ENCODE measurements around the gene TCOF1.

TCOF1 gene

DNA sequence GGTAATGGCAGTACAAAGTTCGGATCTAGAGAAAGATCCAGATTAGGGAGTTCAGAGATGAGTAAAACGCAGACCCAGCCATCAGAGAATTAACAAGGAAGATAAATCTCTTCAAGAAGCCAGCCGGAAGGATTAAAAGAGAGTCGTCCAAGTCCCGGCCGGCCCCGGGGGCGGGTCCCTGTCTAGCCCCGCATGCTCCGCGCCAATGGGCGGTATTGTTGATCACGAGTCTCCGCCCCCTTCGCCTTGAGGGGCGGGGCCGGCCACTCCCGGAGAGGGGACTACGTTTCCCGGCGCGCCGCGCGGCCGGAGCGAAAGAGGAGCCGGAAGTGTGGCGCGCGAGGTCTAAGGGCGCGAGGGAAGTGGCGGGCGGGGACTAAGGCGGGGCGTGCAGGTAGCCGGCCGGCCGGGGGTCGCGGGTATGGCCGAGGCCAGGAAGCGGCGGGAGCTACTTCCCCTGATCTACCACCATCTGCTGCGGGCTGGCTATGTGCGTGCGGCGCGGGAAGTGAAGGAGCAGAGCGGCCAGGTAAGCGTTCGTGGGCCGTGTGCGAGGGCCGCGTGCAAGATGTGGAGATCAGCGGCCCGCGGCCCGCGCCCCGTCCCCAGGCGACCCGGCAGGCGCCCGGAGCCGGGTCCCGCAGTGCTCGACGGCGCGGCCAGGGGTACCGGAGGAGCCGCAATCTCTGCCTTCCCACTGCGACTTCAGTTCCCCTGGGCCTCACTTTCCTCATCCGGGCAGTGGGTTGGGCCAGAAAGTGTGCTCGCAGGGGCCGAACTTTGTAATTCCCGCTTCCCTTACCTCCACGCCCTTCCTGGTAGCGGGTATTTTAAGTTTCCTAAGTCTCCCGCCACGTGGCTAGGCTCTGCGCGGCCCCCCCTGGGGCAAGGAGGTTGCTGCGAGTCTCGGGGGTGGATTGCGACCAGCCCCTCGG is at the start of gene TCOF1:
Gene TCOF1 (plus strand): TSS at position 372 of the 935 bp plus-strand sequence. CDS start 50 bp downstream, at position 422.
- peak; percentile 60 for DNase-seq

DNA sequence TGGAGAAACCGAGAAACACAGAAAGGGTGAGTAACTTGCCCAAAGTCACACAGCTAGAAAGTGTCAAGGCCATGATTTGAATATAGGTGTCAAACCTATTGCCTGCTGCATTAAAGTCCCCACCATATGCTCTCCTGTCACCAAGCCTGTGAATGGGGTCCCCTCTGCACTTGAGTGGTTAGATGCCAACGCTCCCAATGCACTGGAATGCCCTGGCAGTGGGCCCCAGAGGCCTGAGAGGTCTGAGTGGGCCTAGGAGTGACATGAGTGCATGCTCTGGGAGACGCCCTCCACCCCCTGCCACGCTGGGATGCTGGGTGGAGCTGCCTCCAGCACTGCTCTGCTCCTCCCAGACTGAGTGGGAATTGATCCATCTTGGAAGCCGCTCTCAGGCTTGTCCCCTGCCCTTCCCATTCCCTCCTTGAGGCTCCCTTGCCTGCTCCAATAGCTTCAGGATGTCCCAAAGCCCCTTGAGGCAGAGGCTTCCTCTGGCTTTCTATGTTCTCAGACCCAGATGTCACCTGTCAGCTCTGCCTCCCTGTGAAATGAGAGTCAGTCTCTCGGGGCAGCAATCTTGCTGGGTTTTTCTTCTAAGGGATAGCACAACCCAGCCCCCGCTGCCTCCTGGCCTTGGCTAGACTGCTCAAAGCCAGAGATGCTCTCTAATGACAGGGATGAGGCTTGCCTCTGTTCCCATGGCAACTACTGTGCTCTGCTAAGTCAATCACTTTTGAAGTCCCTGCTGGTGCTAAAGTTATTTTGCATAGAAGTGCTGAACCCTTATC is 48.2 kb upstream of the TCOF1 start:
- DNase-seq: no peak

- DNase-seq: no peak
Measured at GRCh38 chr5:150309886-150310239, 47.6 kb upstream of the TCOF1 start.

GRCh38 chr5:150310246-150310645 is 47.3 kb upstream of the TCOF1 start:
- DNase-seq: no peak

DNA sequence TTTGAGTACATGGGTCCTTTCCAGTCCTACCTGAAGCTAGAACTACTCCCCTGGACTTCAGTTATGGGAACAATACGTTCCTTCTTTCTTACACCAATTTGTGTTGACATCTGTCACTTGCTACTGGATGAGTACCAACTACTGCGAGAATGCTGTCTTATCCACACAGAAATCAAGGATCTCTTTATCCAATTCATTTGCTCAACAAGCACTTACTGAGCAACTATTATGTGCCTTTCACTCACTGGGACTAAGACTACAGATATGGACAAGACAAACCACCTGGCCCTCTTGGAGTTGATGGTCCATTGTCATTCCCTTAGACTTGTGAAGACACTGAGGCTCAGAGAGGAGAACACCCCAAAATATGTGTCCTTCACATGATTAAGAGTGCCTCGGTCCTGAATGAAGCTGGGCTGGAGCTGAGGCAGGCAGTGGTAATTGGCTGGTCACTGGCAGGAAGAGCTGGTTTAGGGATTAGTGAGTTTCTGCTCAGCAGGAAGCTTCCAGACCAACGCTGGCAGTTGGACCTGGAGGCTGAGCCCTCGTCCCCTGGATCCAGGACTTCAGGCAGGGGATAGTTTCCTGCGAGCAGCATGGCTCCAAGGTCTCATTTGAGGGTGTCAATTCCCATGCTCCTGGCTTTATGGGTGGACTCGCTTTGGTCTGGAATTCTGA is 46.3 kb upstream of the TCOF1 start:
- no peak for DNase-seq

DNA sequence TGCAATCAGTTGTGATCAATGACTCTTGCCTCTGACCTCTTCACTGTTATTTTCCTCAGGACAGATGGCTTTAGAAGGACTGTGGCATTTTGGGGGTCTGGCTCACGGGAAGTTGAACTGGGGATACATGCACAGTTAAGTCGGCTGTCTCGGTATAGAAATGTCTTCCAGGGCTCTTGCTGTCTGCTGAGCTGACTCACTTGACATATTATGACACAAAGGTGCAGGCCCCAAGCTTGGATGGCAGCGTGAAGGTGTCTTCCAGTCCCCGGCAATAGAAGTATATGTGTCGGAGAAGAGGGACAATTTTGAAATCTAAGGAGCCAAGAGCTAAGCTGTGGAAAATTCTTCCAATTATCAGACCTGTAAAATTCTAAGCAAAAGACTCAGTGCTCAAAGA is 45.0 kb upstream of the TCOF1 start:
- no peak for DNase-seq

GRCh38 chr5:150313501-150313900 is 44.0 kb upstream of the TCOF1 start:
- no peak for DNase-seq

GRCh38 chr5:150313921-150314716 is 43.4 kb upstream of the TCOF1 start:
- DNase-seq: no peak

GRCh38 chr5:150315245-150315644 is 42.3 kb upstream of the TCOF1 start:
- DNase-seq: no peak

DNA sequence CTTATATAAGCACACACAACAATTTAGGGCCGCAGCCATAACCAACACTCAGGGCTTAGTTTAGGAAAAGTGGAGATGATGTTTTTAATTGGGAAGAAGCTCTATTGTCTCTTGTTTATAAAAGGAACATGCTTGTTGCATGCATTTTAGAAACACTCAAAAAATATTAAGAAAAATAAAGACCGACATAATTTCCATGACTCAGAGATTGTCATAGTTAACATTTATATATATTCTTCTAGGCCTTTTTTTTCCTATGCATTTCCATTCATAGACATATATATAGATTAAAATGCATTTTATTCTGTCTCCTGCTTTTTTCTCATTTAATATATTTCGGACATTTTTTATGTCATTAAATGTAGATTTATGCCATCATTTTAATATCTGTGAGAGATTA is 41.2 kb upstream of the TCOF1 start:
- DNase-seq: no peak

- DNase-seq: no peak
Measured at GRCh38 chr5:150317048-150318003, 40.2 kb upstream of the TCOF1 start.

- no peak for DNase-seq
Measured at GRCh38 chr5:150318613-150319483, 38.6 kb upstream of the TCOF1 start.

DNA sequence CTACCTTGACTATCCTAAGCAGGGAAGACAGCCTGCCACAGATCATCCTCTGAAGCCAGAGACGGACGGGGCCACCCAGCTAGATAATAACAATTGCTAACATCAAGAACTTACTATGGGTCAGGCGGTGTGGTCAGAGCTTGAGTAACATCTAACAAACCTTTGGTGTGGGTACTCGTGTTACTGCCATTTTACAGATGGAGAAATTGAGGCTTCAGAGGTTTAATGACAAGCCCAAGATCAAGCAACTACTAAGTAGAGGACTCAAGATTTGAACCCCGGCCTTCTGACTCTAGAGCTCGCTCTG is 38.1 kb upstream of the TCOF1 start:
- DNase-seq: no peak

- no peak for DNase-seq
Measured at GRCh38 chr5:150320044-150320613, 37.4 kb upstream of the TCOF1 start.

DNA sequence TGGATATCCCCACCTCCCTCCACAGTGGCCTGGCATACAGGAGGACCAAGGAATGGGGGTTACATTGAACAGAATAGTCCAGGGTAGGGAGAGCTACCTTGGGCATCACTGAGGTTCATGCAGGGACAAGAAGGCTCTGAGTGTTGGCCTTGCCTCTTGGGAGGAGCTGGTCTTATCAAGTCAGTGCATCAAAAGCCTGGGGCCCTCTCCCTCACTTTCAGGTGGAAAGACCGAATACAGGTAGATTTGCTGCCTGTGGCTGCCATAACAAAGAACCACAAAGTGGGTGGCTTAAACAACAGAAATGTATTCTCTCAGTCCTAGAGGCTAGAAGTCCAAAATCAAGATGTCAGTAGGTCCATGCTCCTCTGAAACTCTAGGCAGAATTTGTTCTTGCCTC is 36.3 kb upstream of the TCOF1 start:
- DNase-seq: no peak

DNA sequence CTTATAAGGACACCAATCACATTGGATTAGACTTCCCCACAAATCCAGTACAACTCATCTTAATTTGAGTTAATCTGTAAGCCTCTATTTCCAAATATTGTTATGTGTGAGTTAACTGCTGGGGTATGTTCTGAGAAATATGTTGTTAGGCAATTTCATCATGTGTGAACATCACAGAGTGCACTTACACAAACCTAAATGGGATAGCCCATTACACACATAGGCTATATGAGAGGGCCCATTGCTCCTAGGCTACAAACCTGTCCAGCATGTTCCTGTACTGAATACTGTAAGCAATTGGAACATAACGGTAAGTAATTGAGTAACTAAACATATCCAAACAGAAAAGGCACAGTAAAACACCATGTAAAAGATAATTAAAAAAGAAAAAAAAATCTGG is 35.7 kb upstream of the TCOF1 start:
- DNase-seq: no peak

GRCh38 chr5:150322202-150322601 is 35.3 kb upstream of the TCOF1 start:
- DNase-seq: no peak

GRCh38 chr5:150323092-150323491 is 34.4 kb upstream of the TCOF1 start:
- DNase-seq: no peak

DNA sequence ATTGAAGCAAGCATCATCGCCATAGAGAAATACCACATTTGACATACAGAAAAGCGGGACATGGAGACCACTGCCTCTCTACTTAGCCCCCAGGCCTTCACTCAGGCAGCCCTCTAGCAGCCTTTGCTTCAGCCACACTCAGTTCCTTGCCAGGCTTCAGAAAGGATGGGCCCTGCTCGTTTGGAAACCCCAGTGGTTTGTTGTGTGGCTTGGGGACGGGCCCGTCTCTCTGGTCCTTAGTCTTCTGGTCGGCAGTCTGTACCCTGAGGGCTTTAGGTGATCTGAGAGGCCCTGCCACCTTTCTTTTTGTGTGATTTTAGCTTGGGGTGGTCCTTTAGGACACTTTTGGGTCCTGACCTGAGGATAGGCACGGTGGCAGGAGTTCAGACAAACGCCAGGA is 33.7 kb upstream of the TCOF1 start:
- DNase-seq: no peak

DNA sequence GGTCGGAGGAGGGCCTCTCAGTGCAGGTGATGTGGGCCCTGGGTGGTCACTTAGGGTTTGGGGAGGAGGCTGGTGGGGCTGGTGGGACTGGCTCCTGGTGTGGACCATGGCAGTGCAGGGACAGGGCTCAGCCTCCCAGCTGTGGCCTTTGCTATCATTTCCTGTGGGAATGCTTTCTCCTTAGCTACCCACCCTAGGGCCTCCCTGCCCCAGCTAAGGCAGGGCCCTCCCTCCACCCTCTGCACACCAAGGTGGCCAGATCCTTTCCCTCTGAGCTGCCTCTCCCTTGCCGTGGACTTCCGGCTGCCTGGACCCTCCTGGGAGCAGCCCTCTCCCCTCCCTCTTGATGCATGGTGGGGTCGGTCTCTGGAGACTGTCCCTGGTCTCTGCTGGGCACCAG is 32.1 kb upstream of the TCOF1 start:
- DNase-seq: no peak
